IMR-90 (cell line): ENCODE data around the gene FARS2. TPM values are rescaled to one million over a fixed set of nuclear protein-coding genes. Genes with fewer than 3 reads are reported as not detected.

Experiments
- ATAC-seq: fragments of 200-7000 bp; cut with Tn5 transposase; 2 replicates; pipeline ENCODE4 v1.9.1; 2020; ENCODE audit warnings: low read depth, mild to moderate bottlenecking, moderate library complexity
- BruUV-seq: library from RNA; stranded (reverse); fragments of 400-500 nt; replicated peaks from 2 replicates; lab custom pipeline; 2021; lab: Mats Ljungman, UMichigan
- CTCF ChIA-PET: fragments of 300-600 bp; formaldehyde crosslinking; extraction: SDS; loops from one replicate; lab custom pipeline; 2021; ENCODE audit warnings: antibody characterized with exemption; lab: Yijun Ruan, JAX
- POLR2A ChIA-PET: fragments of 300-600 bp; sonication (Branson Sonifier 250); formaldehyde crosslinking; loops from one replicate; lab custom pipeline; 2022; ENCODE audit warnings: antibody characterized with exemption; ENCODE audit not compliant: unreplicated experiment; lab: Charles Lee
- DNase-seq: peaks from one replicate; pipeline ENCODE4 v3.0.0; 2013
- H2AFZ ChIP-seq: replicated peaks from 2 replicates; pipeline ENCODE3; 2013; ENCODE audit warnings: low read length, mild to moderate bottlenecking; ENCODE audit not compliant: poor library complexity
- H2AK5ac ChIP-seq: 2 replicates; pipeline ENCODE4 v1.6.1; 2013; ENCODE audit warnings: low read depth, low read length, inconsistent platforms
- H2AK9ac ChIP-seq: replicated peaks from 2 replicates; pipeline ENCODE3; 2013; ENCODE audit warnings: mild to moderate bottlenecking, low read depth, low read length, moderate library complexity; ENCODE audit not compliant: poor library complexity
- H2BK120ac ChIP-seq: 2 replicates; pipeline ENCODE4 v1.6.1; 2013; ENCODE audit warnings: low read depth, low read length, inconsistent platforms
- H2BK15ac ChIP-seq: 3 replicates; pipeline ENCODE4 v1.6.1; 2013; ENCODE audit warnings: low read depth, low read length, inconsistent platforms
- H2BK20ac ChIP-seq: 2 replicates; pipeline ENCODE4 v1.6.1; 2013; ENCODE audit warnings: low read depth, mild to moderate bottlenecking, inconsistent platforms, low read length, moderate library complexity
- H2BK5ac ChIP-seq: 2 replicates; pipeline ENCODE4 v1.6.1; 2013; ENCODE audit warnings: mild to moderate bottlenecking, low read depth, low read length, inconsistent platforms; ENCODE audit not compliant: poor library complexity, severe bottlenecking
- H3K14ac ChIP-seq: replicated peaks from 2 replicates; pipeline ENCODE4 v1.6.1; 2013; ENCODE audit warnings: low read depth, low read length, inconsistent platforms
- H3K18ac ChIP-seq: 2 replicates; pipeline ENCODE4 v1.6.1; 2013; ENCODE audit warnings: low read depth, low read length, control low read depth
- H3K23ac ChIP-seq: 2 replicates; pipeline ENCODE4 v1.6.1; 2013; ENCODE audit warnings: low read depth, low read length, inconsistent platforms
- H3K27ac ChIP-seq: 2 replicates; pipeline ENCODE4 v1.5.1; 2013; ENCODE audit warnings: mild to moderate bottlenecking, control low read depth, low read length; ENCODE audit not compliant: insufficient read depth
- H3K27me3 ChIP-seq: 2 replicates; pipeline ENCODE4 v1.6.1; 2013; ENCODE audit warnings: low read length; ENCODE audit not compliant: control insufficient read depth, insufficient read depth
- H3K36me3 ChIP-seq: 2 replicates; pipeline ENCODE4 v1.6.1; 2013; ENCODE audit warnings: low read length, mixed read lengths; ENCODE audit not compliant: control insufficient read depth, insufficient read depth
- H3K4ac ChIP-seq: 2 replicates; pipeline ENCODE4 v1.6.1; 2013; ENCODE audit warnings: low read depth, low read length, inconsistent platforms
- H3K4me1 ChIP-seq: 2 replicates; pipeline ENCODE4 v1.6.1; 2013; ENCODE audit warnings: low read length, mixed read lengths; ENCODE audit not compliant: control insufficient read depth, insufficient read depth
- H3K4me2 ChIP-seq: 2 replicates; pipeline ENCODE4 v1.6.1; 2013; ENCODE audit warnings: low read depth, mild to moderate bottlenecking, control low read depth, low read length, moderate library complexity
- H3K4me3 ChIP-seq: 2 replicates; pipeline ENCODE4 v1.5.1; 2013; ENCODE audit warnings: low read depth, mild to moderate bottlenecking, control low read depth, low read length, moderate library complexity; ENCODE audit not compliant: insufficient read depth
- H3K56ac ChIP-seq: 2 replicates; pipeline ENCODE4 v1.6.1; 2013; ENCODE audit warnings: low read length, inconsistent platforms; ENCODE audit not compliant: insufficient read depth; ENCODE audit errors: extremely low read depth
- H3K79me1 ChIP-seq, 2 experiments: 2 replicates each; pipeline ENCODE4 v1.6.1; 2013; ENCODE audit warnings: low read length in 2 of 2, inconsistent platforms in 1 of 2, low read depth in 1 of 2
- H3K9ac ChIP-seq: 2 replicates; pipeline ENCODE4 v1.6.1; 2013; ENCODE audit warnings: low read depth, low read length, control low read depth
- H3K9me1 ChIP-seq: 2 replicates; pipeline ENCODE4 v1.6.1; 2013; ENCODE audit warnings: low read length, inconsistent platforms; ENCODE audit not compliant: insufficient read depth
- H3K9me3 ChIP-seq: 2 replicates; pipeline ENCODE4 v1.6.1; 2013; ENCODE audit warnings: low read length; ENCODE audit not compliant: control insufficient read depth, insufficient read depth
- H4K20me1 ChIP-seq: 2 replicates; pipeline ENCODE4 v1.6.1; 2013; ENCODE audit warnings: low read length, inconsistent platforms; ENCODE audit not compliant: insufficient read depth
- H4K5ac ChIP-seq: 2 replicates; pipeline ENCODE4 v1.6.1; 2013; ENCODE audit warnings: mild to moderate bottlenecking, low read depth, low read length, control low read depth
- H4K8ac ChIP-seq, 2 experiments: 2 replicates each; pipeline ENCODE4 v1.6.1; 2013; ENCODE audit warnings: low read depth in 2 of 2, low read length in 2 of 2, control low read depth in 1 of 2, inconsistent platforms in 1 of 2
- H4K91ac ChIP-seq: 2 replicates; pipeline ENCODE4 v1.6.1; 2013; ENCODE audit warnings: low read depth, low read length, inconsistent platforms; ENCODE audit not compliant: insufficient read depth
- BHLHE40 ChIP-seq: fragments of 150-350 bp; IDR thresholded peaks from 2 replicates; pipeline ENCODE4 v1.6.1; 2016; ENCODE audit warnings: mild to moderate bottlenecking, low read depth, low read length
- CEBPB ChIP-seq: IDR thresholded peaks from 2 replicates; pipeline ENCODE4 v1.6.1; 2012; ENCODE audit warnings: low read depth, low read length, improper control_type of control experiment
- CHD1 ChIP-seq: IDR thresholded peaks from 2 replicates; pipeline ENCODE4 v1.6.1; 2012; ENCODE audit warnings: low read depth, low read length, improper control_type of control experiment
- CTCF ChIP-seq: conservative IDR thresholded peaks from 2 replicates; pipeline ENCODE4 v1.5.1; 2012; ENCODE audit warnings: mild to moderate bottlenecking, low read depth, low read length, improper control_type of control experiment
- ELK1 ChIP-seq: fragments of 150-350 bp; IDR thresholded peaks from 2 replicates; pipeline ENCODE4 v1.6.1; 2016; ENCODE audit warnings: low read depth, mild to moderate bottlenecking, low read length, moderate library complexity, borderline replicate concordance
- FOS ChIP-seq: fragments of 150-350 bp; IDR thresholded peaks from 2 replicates; pipeline ENCODE4 v1.6.1; 2016; ENCODE audit warnings: low read depth, low read length
- MAFK ChIP-seq: IDR thresholded peaks from 2 replicates; pipeline ENCODE4 v1.6.1; 2012; ENCODE audit warnings: low read depth, low read length, improper control_type of control experiment
- MAZ ChIP-seq: IDR thresholded peaks from 2 replicates; pipeline ENCODE4 v1.6.1; 2012; ENCODE audit warnings: low read depth, mild to moderate bottlenecking, low read length, improper control_type of control experiment, moderate library complexity, borderline replicate concordance
- MXI1 ChIP-seq: IDR thresholded peaks from 2 replicates; pipeline ENCODE4 v1.6.1; 2012; ENCODE audit warnings: low read depth, mild to moderate bottlenecking, low read length, moderate library complexity, borderline replicate concordance
- NFE2L2 ChIP-seq: fragments of 150-350 bp; IDR thresholded peaks from 2 replicates; pipeline ENCODE4 v1.6.1; 2016; ENCODE audit warnings: low read depth, mild to moderate bottlenecking, low read length
- POLR2A ChIP-seq: IDR thresholded peaks from 2 replicates; pipeline ENCODE4 v1.6.1; 2012; ENCODE audit warnings: mild to moderate bottlenecking, low read depth, low read length
- RAD21 ChIP-seq: IDR thresholded peaks from 2 replicates; pipeline ENCODE4 v1.6.1; 2012; ENCODE audit warnings: low read length, improper control_type of control experiment
- RCOR1 ChIP-seq: IDR thresholded peaks from 2 replicates; pipeline ENCODE4 v1.6.1; 2012; ENCODE audit warnings: mild to moderate bottlenecking, low read length, improper control_type of control experiment; ENCODE audit not compliant: insufficient replicate concordance
- RFX5 ChIP-seq: IDR thresholded peaks from 2 replicates; pipeline ENCODE4 v1.8.0; 2012; ENCODE audit warnings: low read depth, mild to moderate bottlenecking, low read length, moderate library complexity
- SMC3 ChIP-seq: fragments of 150-350 bp; IDR thresholded peaks from 2 replicates; pipeline ENCODE4 v1.6.1; 2016; ENCODE audit warnings: low read depth, mild to moderate bottlenecking, antibody characterized with exemption, low read length, moderate library complexity
- USF2 ChIP-seq: fragments of 150-350 bp; IDR thresholded peaks from 2 replicates; pipeline ENCODE4 v1.6.1; 2017; ENCODE audit warnings: mild to moderate bottlenecking, antibody characterized with exemption, low read length, low read depth
- WGBS, 2 experiments: methylation state at CpG; one replicate each; pipeline versions ENCODE4 v1.1.5 to v1.1.7; 2013; ENCODE audit warnings: missing lambda C conversion rate in 2 of 2; ENCODE audit not compliant: insufficient read length in 1 of 2; ENCODE audit errors: extremely low coverage in 2 of 2; 5-methylcytosine and 5-hydroxymethylcytosine counted together
- dilution Hi-C: fragments of 300-500 bp; cut with HindIII; formaldehyde crosslinking; loops from one replicate; pipeline ENCODE4 v1.14.3; 2018; ENCODE audit warnings: low sequenced_read_pairs; ENCODE audit not compliant: unreplicated experiment
- in situ Hi-C: fragments of 300-500 bp; cut with MboI; formaldehyde crosslinking; loops from 3 replicates; pipeline ENCODE4 v1.14.3; 2019; ENCODE audit warnings: low sequenced_read_pairs, inconsistent platforms, mixed read lengths
- intact Hi-C: fragments of 100-400 bp; cut with micrococcal nuclease; formaldehyde crosslinking; loops from 2 replicates; pipeline ENCODE4 v1.10.0; 2022
- polyA plus RNA-seq, 3 experiments: library from polyadenylated mRNA; depleted of rRNA; stranded (reverse); fragments of >200 nt; gene quantifications; 2 replicates each; pipeline ENCODE4 v1.2.3, GENCODE V29; 2012; ENCODE audit warnings: low replicate concordance in 1 of 3
- total RNA-seq: library from RNA; depleted of rRNA; stranded (reverse); fragments of >200 nt; gene quantifications from 2 replicates; pipeline ENCODE4 v1.2.3, GENCODE V29; 2012

The FARS2 gene
- total and polyA plus RNA-seq, 2 of the 4 experiments (the other 2 are of a cell fraction) = 12.1 to 28.9 TPM

GRCh38 chr6:5622276-5623005, 361.1 kb downstream of the FARS2 start:
- Histone ChIP-seq H4K91ac (no peak overlapping the region), H3K79me1 (peaks cover 0 to 3% of the 10 kb centered on the region in 2 experiments; a peak in 1 of 4 replicates), H3K4me3 (no peak overlapping the region), H3K14ac (no peak overlapping the region), H2AK5ac (no peak overlapping the region), H3K4ac (no peak overlapping the region), H3K23ac (no peak overlapping the region), H3K9me3 (no peaks in the 10 kb centered on the region), H3K4me2 (no peak overlapping the region), H4K5ac (no peak overlapping the region), H3K27me3 (no peaks in the 10 kb centered on the region), H3K56ac (no peak overlapping the region), H2BK120ac (no peak overlapping the region), H2BK5ac (no peak overlapping the region), H2BK15ac (no peak overlapping the region), H4K20me1 (no peaks in the 10 kb centered on the region), H3K27ac (no peak overlapping the region), H2AFZ (no peak overlapping the region), H3K36me3 (no peaks in the 10 kb centered on the region), H3K9ac (no peak overlapping the region), H2BK20ac (no peak overlapping the region), H4K8ac (no peak overlapping the region), H3K9me1 (no peaks in the 10 kb centered on the region; the same call in 1 of the 2 replicates), H3K4me1 (no peaks in the 10 kb centered on the region), H3K18ac (no peak overlapping the region), H2AK9ac (no peak overlapping the region)
- dilution Hi-C loops (no loop called here), in situ Hi-C loops (no loop called here), intact Hi-C loops (no loop called here)
- BruUV-seq = no TSS peak
- POLR2A ChIA-PET = no interaction called here
- DNase-seq (no peak), ATAC-seq (no peak)
- CTCF ChIA-PET = interaction anchor here (1.1 kb wide), 1 partner anchor 11 kb away, joined by 3 read pairs; no protein-coding TSS in a partner anchor
- WGBS, 2 experiments = no CpG with 5 or more reads among the region's 10 CpGs
- TF ChIP-seq RFX5 (no peak), RCOR1 (no peak), MAFK (no peak), BHLHE40 (no peak), RAD21 (no peak), SMC3 (no peak), FOS (no peak), CEBPB (no peak), MXI1 (no peak), MAZ (no peak), ELK1 (no peak), USF2 (no peak), CTCF (no peak), CHD1 (no peak), POLR2A (no peak), NFE2L2 (no peak)
